Activated CD4-positive, alpha-beta memory T cell treated with anti-CD3 and anti-CD28 coated beads for 36 hours (primary cell): ENCODE results near the gene PAK6. TPM values are rescaled to one million over a fixed set of nuclear protein-coding genes. Genes with fewer than 3 reads are reported as not detected.
A peak's percentile ranks its signal among the peaks of the same experiment; 100 is the strongest.

ENCODE experiments used
- CTCF ChIA-PET: fragments of 350-600 bp; sonication (Branson Sonifier 250); formaldehyde crosslinking; loops from one replicate; lab custom pipeline; 2021; ENCODE audit warnings: antibody characterized with exemption, inconsistent platforms; lab: Charles Lee
- POLR2A ChIA-PET: fragments of 350-600 bp; sonication (Branson Sonifier 250); formaldehyde crosslinking; loops from one replicate; lab custom pipeline; 2021; ENCODE audit warnings: antibody characterized with exemption; lab: Charles Lee
- DNase-seq: peaks from one replicate; pipeline ENCODE4 v3.0.0-alpha.2; 2020
- H3K27ac Mint-ChIP-seq: one replicate; pipeline ENCODE4 v1.8.0; 2021; ENCODE audit warnings: mixed read lengths
- H3K27me3 Mint-ChIP-seq: one replicate; pipeline ENCODE4 v1.8.0; 2021; ENCODE audit warnings: mixed read lengths
- H3K36me3 Mint-ChIP-seq: one replicate; pipeline ENCODE4 v1.8.0; 2021; ENCODE audit warnings: mixed read lengths
- H3K4me1 Mint-ChIP-seq: one replicate; pipeline ENCODE4 v1.8.0; 2021; ENCODE audit warnings: low read depth, mixed read lengths
- H3K4me3 Mint-ChIP-seq: one replicate; pipeline ENCODE4 v1.8.0; 2021; ENCODE audit warnings: mild to moderate bottlenecking, mixed read lengths
- H3K9me3 Mint-ChIP-seq: one replicate; pipeline ENCODE4 v1.8.0; 2021; ENCODE audit warnings: mixed read lengths
- intact Hi-C: fragments of 100-400 bp; cut with micrococcal nuclease; formaldehyde crosslinking; loops from one replicate; pipeline ENCODE4 v1.15.1; 2023
- total RNA-seq, 2 experiments: library from RNA; stranded (reverse); gene quantifications; one replicate each; pipeline ENCODE4 v1.2.3, GENCODE V29; 2021

PAK6 gene
- total RNA-seq: under 1 TPM; 0.69 to 0.73 TPM

DNA sequence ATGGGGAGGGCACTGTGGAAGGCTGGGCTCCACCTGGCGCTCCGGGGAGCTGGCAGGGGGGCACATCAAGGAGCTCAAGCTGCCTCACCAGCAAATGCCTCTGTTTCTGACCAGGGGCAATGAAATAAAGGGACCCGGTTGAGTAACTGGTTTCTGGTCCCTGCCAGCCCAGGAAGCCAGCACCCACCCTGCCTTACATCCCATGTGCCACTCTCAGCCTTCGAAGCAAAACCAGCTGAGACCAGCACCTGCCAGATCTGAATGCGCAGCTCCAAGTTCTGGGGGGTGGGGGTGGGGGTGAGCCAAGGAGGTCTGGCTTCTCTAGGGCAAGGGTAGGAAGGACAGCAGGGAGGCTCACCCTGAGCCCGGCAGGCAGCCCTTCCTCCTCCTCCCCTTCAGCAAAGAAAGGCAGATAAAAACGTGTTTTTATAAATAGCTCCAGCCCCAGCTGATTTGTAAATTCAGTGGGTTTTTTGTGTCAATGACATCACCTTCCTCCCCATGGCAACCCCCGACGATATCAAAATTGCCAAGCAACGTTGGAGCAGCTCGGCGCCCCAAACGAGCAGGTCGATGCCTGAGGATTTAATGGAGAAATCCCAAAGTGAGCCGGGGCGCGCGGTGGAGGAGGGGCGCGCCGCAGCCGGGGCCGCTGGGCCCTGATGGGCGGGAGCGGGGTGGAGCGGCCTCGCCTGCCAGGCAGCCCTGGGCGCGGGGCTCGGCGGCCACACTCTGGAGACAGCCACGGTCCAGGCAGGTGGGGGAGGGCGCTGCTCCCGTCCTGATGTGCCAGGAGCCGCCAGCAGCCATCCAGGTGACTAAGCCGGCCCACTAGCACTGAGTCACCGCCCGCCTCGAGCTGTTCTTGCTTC, at the start of gene PAK6:
TSS of gene PAK6 (plus strand) at position 532 of the 872 bp plus-strand sequence. CDS start 25,723 bp downstream, outside the sequence.
- Mint-ChIP-seq H3K9me3 (no peaks in the 10 kb centered on the region), H3K4me3 (peak within 1 kb of the TSS; percentile 2), H3K4me1 (peaks cover 3% of the 10 kb centered on the region), H3K36me3 (no peaks in the 10 kb centered on the region), H3K27ac (no peak within 1 kb of the TSS), H3K27me3 (peaks cover 21% of the 10 kb centered on the region)
- intact Hi-C loops: no loop called here
- CTCF ChIA-PET: interaction anchor here (1.0 to 3.1 kb wide), 6 partner anchors 20 to 134 kb away, joined by 3 to 25 read pairs (median 5); partner anchors contain the start of gene ANKRD63
- DNase-seq: peak; percentile 63
- POLR2A ChIA-PET: interaction anchor here (1.0 kb wide), 1 partner anchor 22 kb away, joined by 3 read pairs; no protein-coding TSS in a partner anchor

GRCh38 chr15:40190591-40190990, 48.3 kb upstream of the PAK6 start:
- intact Hi-C loops: no loop called here
- ChIA-PET CTCF (no interaction called here), POLR2A (no interaction called here)
- DNase-seq: no peak
- Mint-ChIP-seq H3K27me3 (no peaks in the 10 kb centered on the region), H3K4me1 (no peaks in the 10 kb centered on the region), H3K27ac (no peak overlapping the region), H3K4me3 (no peak overlapping the region), H3K36me3 (peaks cover 51% of the 10 kb centered on the region), H3K9me3 (no peaks in the 10 kb centered on the region)

GRCh38 chr15:40192942-40193341, 45.9 kb upstream of the PAK6 start:
- Mint-ChIP-seq H3K4me1 (peaks cover 16% of the 10 kb centered on the region), H3K27me3 (no peaks in the 10 kb centered on the region), H3K4me3 (no peak overlapping the region), H3K27ac (no peak overlapping the region), H3K36me3 (peaks cover 65% of the 10 kb centered on the region), H3K9me3 (no peaks in the 10 kb centered on the region)
- intact Hi-C loops: no loop called here
- DNase-seq: no peak
- CTCF ChIA-PET: no interaction called here
- POLR2A ChIA-PET: interaction anchor here (0.7 kb wide), 1 partner anchor 9 kb away, joined by 3 read pairs; no protein-coding TSS in a partner anchor

- H3K27ac Mint-ChIP-seq: peak overlapping the region; percentile 14
- ChIA-PET POLR2A (interaction anchor here (0.8 kb wide), 1 partner anchor 13 kb away, joined by 3 read pairs; no protein-coding TSS in a partner anchor), CTCF (interaction anchor here (1.5 kb wide), 1 partner anchor 82 kb away, joined by 6 read pairs; no protein-coding TSS in a partner anchor)
- intact Hi-C loops: no loop called here
- no peak overlapping the region for H3K4me3 Mint-ChIP-seq
- H3K27me3 Mint-ChIP-seq: no peaks in the 10 kb centered on the region
- H3K36me3 Mint-ChIP-seq: peaks cover 61% of the 10 kb centered on the region
- H3K9me3 Mint-ChIP-seq: no peaks in the 10 kb centered on the region
- no peak for DNase-seq
- peaks cover 26% of the 10 kb centered on the region for H3K4me1 Mint-ChIP-seq
Observed at GRCh38 chr15:40197434-40197833, 41.4 kb upstream of the PAK6 start.

DNA sequence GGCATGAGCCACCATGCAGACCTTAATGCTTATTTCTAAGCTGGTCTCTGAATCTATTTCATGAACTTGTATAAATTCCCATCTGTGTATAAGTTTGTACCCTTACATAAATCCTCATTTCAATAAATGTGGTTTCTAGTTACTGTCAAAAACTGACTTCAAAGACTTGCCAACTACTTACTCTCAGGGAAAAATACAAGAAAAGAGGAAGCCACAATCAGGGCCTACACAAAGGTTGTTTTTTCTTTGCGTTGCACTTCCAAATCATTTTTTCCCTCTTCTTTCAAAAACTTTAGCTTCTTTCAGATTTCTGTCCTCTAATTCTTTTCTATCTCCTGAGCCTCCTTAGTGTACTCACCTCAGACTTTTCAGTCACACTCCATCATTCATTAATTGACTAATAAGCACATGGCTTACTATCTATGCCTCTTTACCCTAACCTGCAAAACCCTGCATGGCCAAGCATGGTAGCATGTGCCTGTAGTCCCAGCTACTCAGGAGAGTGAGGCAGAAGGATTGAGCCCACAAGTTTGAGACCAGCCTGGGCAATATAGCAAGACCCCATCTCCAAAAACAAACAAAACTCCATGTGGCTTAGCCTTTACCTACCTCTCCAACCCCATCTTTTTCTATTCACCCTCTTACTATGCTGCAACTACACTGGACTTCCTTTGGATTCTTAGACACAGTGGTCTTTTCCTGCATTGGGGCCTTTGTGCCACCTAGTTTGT, 40.3 kb upstream of the PAK6 start:
- ChIA-PET CTCF (interaction anchor here (0.6 to 3.3 kb wide), 5 partner anchors 19 to 153 kb away, joined by 3 to 13 read pairs (median 3); no protein-coding TSS in a partner anchor), POLR2A (no interaction called here)
- DNase-seq: no peak
- Mint-ChIP-seq H3K9me3 (no peaks in the 10 kb centered on the region), H3K27me3 (no peaks in the 10 kb centered on the region), H3K36me3 (peaks cover 61% of the 10 kb centered on the region), H3K27ac (no peak overlapping the region), H3K4me3 (no peak overlapping the region), H3K4me1 (peaks cover 26% of the 10 kb centered on the region)
- intact Hi-C loops: no loop called here

DNA sequence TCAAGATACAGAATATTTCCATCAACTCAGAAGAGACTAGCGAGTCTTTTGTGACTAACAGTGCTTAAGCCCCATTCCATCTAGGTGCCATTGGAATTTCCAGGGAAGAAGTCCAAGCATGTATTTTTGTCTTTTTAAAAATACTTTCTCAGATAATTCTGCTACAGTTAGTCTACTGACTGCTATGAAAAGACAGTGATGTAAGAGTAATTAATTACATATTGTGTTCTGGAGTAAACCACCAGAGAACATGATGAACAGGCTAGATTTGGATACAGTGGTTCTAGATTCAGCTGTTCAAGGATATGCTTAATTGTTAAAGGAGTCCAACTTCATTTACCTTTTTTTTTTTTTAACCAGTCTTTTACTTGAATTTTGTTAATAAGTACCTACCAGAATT, 34.8 kb upstream of the PAK6 start:
- Mint-ChIP-seq H3K27ac (no peak overlapping the region), H3K4me1 (peaks cover under 1% of the 10 kb centered on the region), H3K27me3 (no peaks in the 10 kb centered on the region), H3K36me3 (peaks cover 35% of the 10 kb centered on the region), H3K4me3 (no peak overlapping the region), H3K9me3 (no peaks in the 10 kb centered on the region)
- CTCF ChIA-PET: interaction anchor here (0.6 to 2.3 kb wide), 3 partner anchors 14 to 71 kb away, joined by 4 to 6 read pairs (median 6); no protein-coding TSS in a partner anchor
- POLR2A ChIA-PET: no interaction called here
- intact Hi-C loops: no loop called here
- no peak for DNase-seq

GRCh38 chr15:40217166-40217824, 21.6 kb upstream of the PAK6 start:
- CTCF ChIA-PET: interaction anchor here (0.7 to 6.0 kb wide), 49 partner anchors 9 to 429 kb away, joined by 3 to 197 read pairs (median 4); partner anchors contain the start of genes CCDC9B and PAK6

DNA sequence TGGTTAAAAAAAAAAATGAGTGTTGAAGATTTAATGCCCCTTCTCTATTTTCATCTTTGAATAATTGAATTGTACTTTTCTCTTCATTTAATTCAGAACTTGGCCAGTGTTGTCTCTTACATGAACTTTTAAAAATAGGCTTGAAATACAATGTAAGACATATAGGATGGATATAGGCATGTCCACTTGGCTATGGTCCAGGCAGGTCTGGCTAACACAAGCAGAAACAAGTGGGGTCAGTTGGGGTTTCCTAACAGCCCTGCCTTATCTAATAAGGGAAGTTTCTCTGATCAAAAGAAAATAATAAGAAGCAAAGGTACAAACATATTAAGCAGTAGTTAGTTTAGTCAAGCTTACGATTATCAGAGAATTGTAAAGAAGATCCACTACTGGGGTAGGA, 19.1 kb upstream of the PAK6 start:
- Mint-ChIP-seq H3K4me3 (no peak overlapping the region), H3K9me3 (no peaks in the 10 kb centered on the region), H3K27ac (no peak overlapping the region), H3K27me3 (no peaks in the 10 kb centered on the region), H3K4me1 (no peaks in the 10 kb centered on the region), H3K36me3 (peaks cover 30% of the 10 kb centered on the region)
- DNase-seq: no peak
- ChIA-PET POLR2A (no interaction called here), CTCF (interaction anchor here (0.6 to 6.0 kb wide), 3 partner anchors 10 to 59 kb away, joined by 3 to 197 read pairs (median 3); no protein-coding TSS in a partner anchor)
- intact Hi-C loops: no loop called here

More at GRCh38 chr15:40217166-40217824, 21.6 kb upstream of the PAK6 start:
- Mint-ChIP-seq H3K36me3 (peaks cover 37% of the 10 kb centered on the region), H3K4me3 (no peak overlapping the region), H3K27ac (no peak overlapping the region), H3K4me1 (no peaks in the 10 kb centered on the region), H3K27me3 (no peaks in the 10 kb centered on the region), H3K9me3 (no peaks in the 10 kb centered on the region)
- DNase-seq: peak; percentile 40
- POLR2A ChIA-PET: interaction anchor here (0.6 to 1.3 kb wide), 3 partner anchors 17 to 44 kb away, joined by 3 read pairs; partner anchors contain the start of gene PAK6
- intact Hi-C loops: loop anchor here (1.0 kb wide), 1 partner anchor 57 kb away; no protein-coding TSS in a partner anchor

DNA sequence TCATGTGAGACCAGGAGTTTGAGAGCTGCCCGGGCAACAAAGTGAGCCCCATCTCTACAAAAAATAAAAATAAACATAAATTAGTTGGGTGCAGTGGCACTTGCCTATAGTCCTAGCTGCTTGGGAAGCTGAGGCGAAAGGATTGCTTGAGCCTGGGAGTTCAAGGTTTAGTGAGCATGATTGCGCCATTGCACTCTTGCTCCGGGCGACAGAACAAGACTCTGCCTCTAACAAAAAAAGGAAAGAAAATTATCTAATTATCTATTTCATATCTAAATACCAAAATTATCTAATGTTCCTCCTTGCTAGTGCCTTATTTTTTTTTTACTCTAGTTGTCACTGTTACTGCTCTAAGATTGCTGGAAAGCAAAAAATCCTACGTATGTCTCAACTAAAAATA, 16.7 kb upstream of the PAK6 start:
- Mint-ChIP-seq H3K36me3 (peaks cover 24% of the 10 kb centered on the region), H3K4me1 (peaks cover 12% of the 10 kb centered on the region), H3K9me3 (no peaks in the 10 kb centered on the region), H3K4me3 (no peak overlapping the region), H3K27ac (no peak overlapping the region), H3K27me3 (no peaks in the 10 kb centered on the region)
- no peak for DNase-seq
- CTCF ChIA-PET: interaction anchor here (1.0 to 2.9 kb wide), 2 partner anchors 52 to 57 kb away, joined by 3 to 24 read pairs; no protein-coding TSS in a partner anchor
- POLR2A ChIA-PET: no interaction called here
- intact Hi-C loops: no loop called here

- CTCF ChIA-PET: interaction anchor here (0.6 to 4.4 kb wide), 6 partner anchors 9 to 94 kb away, joined by 3 to 18 read pairs (median 10); no protein-coding TSS in a partner anchor
- H3K4me3 Mint-ChIP-seq: no peak overlapping the region
- H3K27me3 Mint-ChIP-seq: no peaks in the 10 kb centered on the region
- POLR2A ChIA-PET: no interaction called here
- no peaks in the 10 kb centered on the region for H3K9me3 Mint-ChIP-seq
- peaks cover 4% of the 10 kb centered on the region for H3K36me3 Mint-ChIP-seq
- peaks cover 12% of the 10 kb centered on the region for H3K4me1 Mint-ChIP-seq
- H3K27ac Mint-ChIP-seq: no peak overlapping the region
- intact Hi-C loops: no loop called here
- no peak for DNase-seq
Observed at GRCh38 chr15:40226736-40227135, 12.1 kb upstream of the PAK6 start.

DNA sequence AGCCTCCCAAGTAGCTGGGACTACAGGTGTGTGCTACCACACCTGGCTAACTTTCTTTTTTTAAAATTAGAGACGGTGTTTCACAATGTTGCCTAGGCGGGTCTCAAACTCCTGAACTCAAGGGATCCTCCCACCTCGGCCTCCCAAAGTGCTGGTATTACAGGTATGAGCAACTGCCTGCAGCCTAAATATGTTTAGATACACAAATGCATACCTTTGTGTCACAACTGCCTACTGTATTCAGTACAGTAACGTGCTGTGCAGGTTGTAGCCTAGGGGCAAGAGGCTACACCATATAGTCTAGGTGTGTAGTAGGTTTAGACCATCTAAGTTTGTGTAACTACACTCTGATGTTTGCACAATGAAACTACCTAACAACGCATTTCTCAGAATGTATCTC, 9.5 kb upstream of the PAK6 start:
- Mint-ChIP-seq H3K36me3 (peaks cover 1% of the 10 kb centered on the region), H3K4me3 (no peak overlapping the region), H3K9me3 (no peaks in the 10 kb centered on the region), H3K4me1 (peaks cover 12% of the 10 kb centered on the region), H3K27me3 (no peaks in the 10 kb centered on the region), H3K27ac (no peak overlapping the region)
- intact Hi-C loops: no loop called here
- ChIA-PET POLR2A (no interaction called here), CTCF (interaction anchor here (1.0 to 4.4 kb wide), 4 partner anchors 12 to 49 kb away, joined by 3 to 22 read pairs (median 14); no protein-coding TSS in a partner anchor)
- no peak for DNase-seq
